HEK293 (cell line): Measurements from ENCODE around the gene WWC1.

ENCODE experiments used
- CTCF ChIA-PET: fragments of 350-600 bp; formaldehyde crosslinking; extraction: SDS; loops from one replicate; lab custom pipeline; 2021; ENCODE audit warnings: antibody characterized with exemption; lab: Yijun Ruan, JAX
- POLR2A ChIA-PET: fragments of 300-600 bp; formaldehyde crosslinking; extraction: SDS; loops from one replicate; lab custom pipeline; 2020; ENCODE audit warnings: antibody characterized with exemption, inconsistent platforms; lab: Yijun Ruan, JAX
- H3K27ac ChIP-seq: fragments of 200-500 bp; sonication (Bioruptor generic); 2 replicates; pipeline ENCODE4 v1.5.1; 2014; ENCODE audit warnings: low read depth, low read length, control low read depth, inconsistent platforms; ENCODE audit errors: extremely low read depth
- H3K36me3 ChIP-seq, 2 experiments: fragments of 200-500 bp in 1 of 2; sonication (Bioruptor generic) in 1 of 2; 1 replicate in 1 of 2; 2 replicates in 1 of 2; pipeline ENCODE4 v1.5.1; 2014 to 2017; ENCODE audit warnings: inconsistent platforms in 2 of 2, low read length in 2 of 2; ENCODE audit not compliant: control insufficient read depth in 2 of 2, insufficient read depth in 1 of 2
- H3K4me1 ChIP-seq: fragments of 200-500 bp; sonication (Bioruptor generic); 2 replicates; pipeline ENCODE4 v1.5.1; 2014; ENCODE audit warnings: mild to moderate bottlenecking, low read length, inconsistent platforms; ENCODE audit not compliant: control insufficient read depth, insufficient read depth
- H3K4me3 ChIP-seq: 2 replicates; pipeline ENCODE4 v1.5.1; 2011; ENCODE audit warnings: low read depth, mild to moderate bottlenecking, control low read depth, low read length, moderate library complexity
- H3K9me3 ChIP-seq: fragments of 200-500 bp; sonication (Bioruptor generic); 2 replicates; pipeline ENCODE4 v1.5.1; 2014; ENCODE audit warnings: low read depth, low read length, inconsistent platforms; ENCODE audit not compliant: control insufficient read depth, insufficient read depth
- ATF2 ChIP-seq: fragments of 450-650 bp; formaldehyde crosslinking; IDR thresholded peaks from 2 replicates; pipeline ENCODE4 v1.5.1; 2016; ENCODE audit warnings: missing biosample characterization, missing genetic modification characterization, low read depth
- GLIS2 ChIP-seq: fragments of 450-650 bp; formaldehyde crosslinking; IDR thresholded peaks from 2 replicates; pipeline ENCODE4 v1.5.1; 2016; ENCODE audit warnings: missing biosample characterization, missing genetic modification characterization
- KLF8 ChIP-seq: fragments of 450-650 bp; formaldehyde crosslinking; IDR thresholded peaks from 2 replicates; pipeline ENCODE4 v1.5.1; 2016; ENCODE audit warnings: missing biosample characterization, missing genetic modification characterization
- SCRT1 ChIP-seq: fragments of 450-650 bp; formaldehyde crosslinking; IDR thresholded peaks from 2 replicates; pipeline ENCODE4 v1.5.1; 2016; ENCODE audit warnings: missing biosample characterization, missing genetic modification characterization, borderline replicate concordance
- SP3 ChIP-seq: fragments of 450-650 bp; formaldehyde crosslinking; IDR thresholded peaks from 2 replicates; pipeline ENCODE4 v1.5.1; 2016; ENCODE audit warnings: missing biosample characterization, missing genetic modification characterization
- TRIM28 ChIP-seq: IDR thresholded peaks from 2 replicates; pipeline ENCODE4 v1.6.1; 2011; ENCODE audit warnings: low read length, control low read depth, borderline replicate concordance
- ZBTB11 ChIP-seq: fragments of 450-650 bp; formaldehyde crosslinking; conservative IDR thresholded peaks from 2 replicates; pipeline ENCODE4 v1.5.1; 2016; ENCODE audit warnings: low read depth, missing biosample characterization, missing genetic modification characterization
- ZBTB48 ChIP-seq: fragments of 450-650 bp; formaldehyde crosslinking; IDR thresholded peaks from 2 replicates; pipeline ENCODE4 v1.5.1; 2016; ENCODE audit warnings: missing biosample characterization, missing genetic modification characterization
- ZBTB49 ChIP-seq: fragments of 450-650 bp; formaldehyde crosslinking; IDR thresholded peaks from 2 replicates; pipeline ENCODE4 v1.5.1; 2016; ENCODE audit warnings: missing biosample characterization, missing genetic modification characterization, low read depth
- ZFP69B ChIP-seq: fragments of 450-650 bp; formaldehyde crosslinking; IDR thresholded peaks from 2 replicates; pipeline ENCODE4 v1.5.1; 2016; ENCODE audit warnings: missing biosample characterization, missing genetic modification characterization
- ZNF155 ChIP-seq: fragments of 450-650 bp; formaldehyde crosslinking; IDR thresholded peaks from 2 replicates; pipeline ENCODE4 v1.5.1; 2016; ENCODE audit warnings: missing biosample characterization, missing genetic modification characterization
- ZNF23 ChIP-seq: fragments of 450-650 bp; formaldehyde crosslinking; IDR thresholded peaks from 2 replicates; pipeline ENCODE4 v1.5.1; 2016; ENCODE audit warnings: missing biosample characterization, missing genetic modification characterization, borderline replicate concordance
- ZNF248 ChIP-seq: fragments of 450-650 bp; formaldehyde crosslinking; IDR thresholded peaks from 2 replicates; pipeline ENCODE4 v1.5.1; 2017; ENCODE audit warnings: missing biosample characterization, missing genetic modification characterization
- ZNF335 ChIP-seq: fragments of 450-650 bp; formaldehyde crosslinking; conservative IDR thresholded peaks from 2 replicates; pipeline ENCODE4 v1.5.1; 2016; ENCODE audit warnings: missing biosample characterization, missing genetic modification characterization
- ZNF341 ChIP-seq: fragments of 450-650 bp; formaldehyde crosslinking; IDR thresholded peaks from 2 replicates; pipeline ENCODE4; 2016; ENCODE audit warnings: low read depth, missing biosample characterization, missing genetic modification characterization
- ZNF366 ChIP-seq: fragments of 450-650 bp; formaldehyde crosslinking; conservative IDR thresholded peaks from 2 replicates; pipeline ENCODE4 v1.5.1; 2016; ENCODE audit warnings: missing biosample characterization, missing genetic modification characterization
- ZNF514 ChIP-seq: fragments of 450-650 bp; formaldehyde crosslinking; IDR thresholded peaks from 2 replicates; pipeline ENCODE4 v1.5.1; 2016; ENCODE audit warnings: missing biosample characterization, missing genetic modification characterization
- ZNF585B ChIP-seq: fragments of 450-650 bp; formaldehyde crosslinking; IDR thresholded peaks from 2 replicates; pipeline ENCODE4 v1.5.1; 2016; ENCODE audit warnings: missing biosample characterization, missing genetic modification characterization
- ZNF629 ChIP-seq: fragments of 450-650 bp; formaldehyde crosslinking; IDR thresholded peaks from 2 replicates; pipeline ENCODE4 v1.5.1; 2017; ENCODE audit warnings: missing biosample characterization, missing genetic modification characterization
- ZNF792 ChIP-seq: fragments of 450-650 bp; formaldehyde crosslinking; IDR thresholded peaks from 2 replicates; pipeline ENCODE4 v1.5.1; 2016; ENCODE audit warnings: missing biosample characterization, missing genetic modification characterization
- ZNF837 ChIP-seq: fragments of 450-650 bp; formaldehyde crosslinking; IDR thresholded peaks from 2 replicates; pipeline ENCODE4 v1.5.1; 2016; ENCODE audit warnings: missing biosample characterization, missing genetic modification characterization
- ZSCAN16 ChIP-seq: fragments of 450-650 bp; formaldehyde crosslinking; IDR thresholded peaks from 2 replicates; pipeline ENCODE4 v1.5.1; 2016; ENCODE audit warnings: missing biosample characterization, missing genetic modification characterization
- ZXDB ChIP-seq: fragments of 450-650 bp; formaldehyde crosslinking; IDR thresholded peaks from 2 replicates; pipeline ENCODE4 v1.5.1; 2016; ENCODE audit warnings: missing biosample characterization, missing genetic modification characterization

The WWC1 gene

GRCh38 chr5:168404365-168404764, 112.9 kb downstream of the WWC1 start (continued):
- no peak for TF ChIP-seq ZBTB11 (tag by site-specific recombination)
- TF ChIP-seq ZNF23 (tag by site-specific recombination): no peak
- no peak for TF ChIP-seq KLF8 (tag by site-specific recombination)
- TF ChIP-seq ZNF629: no peak
- TF ChIP-seq ZNF155 (tag by site-specific recombination): no peak

- Histone ChIP-seq H3K4me1 (no peaks in the 10 kb centered on the region), H3K36me3 (peaks cover 5 to 31% of the 10 kb centered on the region in 2 experiments; a peak in 2 of 3 replicates), H3K27ac (no peak overlapping the region), H3K9me3 (no peaks in the 10 kb centered on the region), H3K4me3 (no peak overlapping the region)
- POLR2A ChIA-PET: no interaction called here
- no peak for TF ChIP-seq ZNF248
- no peak for TF ChIP-seq ZBTB49
- CTCF ChIA-PET: interaction anchor here (2.3 kb wide), 1 partner anchor 138 kb away, joined by 7 read pairs; no protein-coding TSS in a partner anchor
Measured at GRCh38 chr5:168407211-168407610, 115.8 kb downstream of the WWC1 start.

- TF ChIP-seq SCRT1 (tag by site-specific recombination) (no peak), ZNF792 (no peak), SP3 (tag by site-specific recombination) (no peak), ATF2 (tag by site-specific recombination) (no peak), ZNF585B (no peak), ZNF341 (tag by site-specific recombination) (no peak), ZNF366 (tag by site-specific recombination) (no peak), ZXDB (no peak), GLIS2 (tag by site-specific recombination) (no peak), ZNF514 (no peak), ZNF837 (tag by site-specific recombination) (no peak), ZNF335 (tag by site-specific recombination) (no peak), ZSCAN16 (tag by site-specific recombination) (no peak), ZBTB48 (tag by site-specific recombination) (no peak), TRIM28 (no peak), ZFP69B (tag by site-specific recombination) (no peak)
- Histone ChIP-seq H3K36me3 (peaks cover 5 to 34% of the 10 kb centered on the region in 2 experiments; a peak in 2 of 3 replicates), H3K4me3 (no peak overlapping the region), H3K9me3 (no peaks in the 10 kb centered on the region), H3K27ac (no peak overlapping the region), H3K4me1 (no peaks in the 10 kb centered on the region)
- ChIA-PET POLR2A (no interaction called here), CTCF (interaction anchor here (2.3 kb wide), 1 partner anchor 139 kb away, joined by 7 read pairs; no protein-coding TSS in a partner anchor)
Measured at GRCh38 chr5:168408561-168409305, 117.3 kb downstream of the WWC1 start.
